NCI-H460 (cell line): ENCODE measurements around the gene ZRANB1. TPM values are rescaled to one million over a fixed set of nuclear protein-coding genes. Genes with fewer than 3 reads are reported as not detected.

Experiments used
- DNase-seq: peaks from one replicate; pipeline ENCODE4 v3.0.0-alpha.2; 2016; ENCODE audit warnings: low read depth; ENCODE audit errors: extremely low read depth
- total RNA-seq: library from RNA; depleted of rRNA; stranded (reverse); fragments of >200 nt; shearing (Covaris generic); gene quantifications from 2 replicates; pipeline ENCODE4 v1.2.3, GENCODE V29; 2014

ZRANB1 gene
- total RNA-seq, 1 experiment from 2014 or later: 30.5 TPM

DNA sequence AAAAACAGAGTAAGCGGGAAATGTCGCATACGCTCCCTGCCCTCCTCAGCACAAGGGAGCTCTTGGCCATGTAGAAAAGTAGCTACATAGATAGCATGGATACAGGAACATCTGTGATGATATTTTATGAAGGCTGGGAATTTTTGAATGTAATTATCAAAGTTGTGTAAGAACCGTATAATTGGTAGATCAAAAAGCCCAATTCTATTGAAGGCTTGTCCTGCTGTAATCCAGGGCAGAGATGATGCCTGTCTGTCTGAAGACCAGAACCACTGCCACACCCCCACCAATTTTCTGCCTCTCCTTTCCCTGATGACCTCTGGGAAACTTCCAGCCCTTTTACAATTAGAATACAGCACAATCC, 51.4 kb downstream of the ZRANB1 start:
- DNase-seq: no peak

GRCh38 chr10:124993736-124994451, 52.0 kb downstream of the ZRANB1 start:
- DNase-seq: no peak

DNA sequence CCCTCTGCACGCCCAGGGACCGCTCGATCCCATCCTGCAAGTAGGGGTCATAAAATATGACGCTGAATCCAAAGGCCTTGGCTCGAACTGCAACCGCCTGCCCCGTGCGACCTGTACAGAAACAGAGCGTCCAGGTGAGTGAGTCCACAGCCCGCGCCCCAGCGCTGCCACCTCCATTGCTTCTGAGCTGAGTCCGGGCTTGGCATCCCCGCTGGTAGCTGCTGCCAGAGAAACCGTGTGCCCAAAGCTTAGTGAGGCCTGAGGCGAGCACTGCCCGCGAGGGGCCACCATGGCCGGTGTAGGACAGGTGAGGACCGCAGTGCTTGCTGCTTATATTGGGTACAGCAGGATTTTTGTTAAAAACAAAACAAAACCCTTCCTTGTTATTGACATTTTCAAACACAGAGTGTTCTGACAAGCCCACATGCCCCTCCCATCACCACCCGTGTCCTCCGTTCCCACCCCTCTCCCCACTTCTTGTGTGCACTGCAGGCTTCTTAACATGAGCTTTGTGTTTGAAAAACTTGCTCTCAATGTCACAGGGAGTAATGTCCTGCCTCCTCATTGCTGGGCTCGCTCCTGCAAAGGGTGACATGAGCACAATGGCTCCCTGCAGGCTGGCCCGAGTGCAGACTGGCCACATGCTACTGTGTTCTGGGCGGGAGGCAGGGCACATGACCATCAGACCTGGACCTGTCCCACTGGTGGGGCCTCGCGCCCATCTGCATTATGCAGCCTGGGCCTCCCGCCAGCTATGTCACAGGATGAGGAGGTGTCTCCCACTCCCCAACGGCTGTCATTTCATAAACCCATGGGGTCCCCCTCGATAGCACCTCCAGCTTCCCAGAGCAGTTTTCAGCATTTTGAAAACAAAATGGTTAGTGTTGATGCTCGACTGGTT, 52.9 kb downstream of the ZRANB1 start:
- no peak for DNase-seq

GRCh38 chr10:124995605-124996004, 53.7 kb downstream of the ZRANB1 start:
- DNase-seq: no peak

DNA sequence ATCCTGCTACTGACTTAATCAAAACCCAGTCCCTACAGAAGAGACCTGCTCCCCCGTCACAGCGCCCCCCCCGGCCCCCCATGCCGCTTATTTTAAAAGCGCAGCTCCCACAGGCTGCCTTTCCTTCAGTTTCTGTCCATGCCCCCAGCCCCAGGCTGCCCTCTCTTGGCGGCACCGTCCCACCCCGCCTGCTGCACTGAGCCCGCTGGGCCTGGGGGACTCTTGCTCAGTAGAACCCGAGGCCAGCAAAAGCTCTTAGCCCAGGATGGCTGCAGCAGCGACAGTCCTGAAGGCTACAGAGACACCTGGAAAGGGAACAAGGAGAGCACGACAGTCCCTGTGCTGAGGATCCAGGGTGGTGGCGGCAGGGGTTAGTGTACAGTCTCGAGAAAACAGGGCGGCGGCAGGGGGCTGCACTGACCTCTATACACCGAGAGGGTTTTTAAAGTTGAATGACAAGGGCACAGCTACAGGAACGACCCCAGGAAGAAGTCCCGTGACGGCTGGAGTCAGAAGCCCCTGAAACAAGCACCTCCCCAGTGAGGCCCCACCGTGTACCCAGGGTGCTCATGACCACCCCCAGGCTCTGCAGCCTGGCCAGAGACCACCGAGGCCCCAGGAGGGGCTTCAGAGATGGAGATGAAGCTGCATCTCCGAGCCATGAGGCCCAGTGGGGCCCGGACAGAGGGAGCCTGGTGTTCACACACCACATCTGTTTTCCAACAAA, 54.4 kb downstream of the ZRANB1 start:
- DNase-seq: no peak

GRCh38 chr10:124996854-124997215, 54.9 kb downstream of the ZRANB1 start:
- no peak for DNase-seq

- DNase-seq: no peak
Observed at GRCh38 chr10:124997306-124997705, 55.4 kb downstream of the ZRANB1 start.

- no peak for DNase-seq
Observed at GRCh38 chr10:124997771-124998623, 56.1 kb downstream of the ZRANB1 start.

GRCh38 chr10:124998624-124999291, 56.8 kb downstream of the ZRANB1 start:
- DNase-seq: no peak

- DNase-seq: no peak
Observed at GRCh38 chr10:124999433-125000365, 57.8 kb downstream of the ZRANB1 start.

- no peak for DNase-seq
Observed at GRCh38 chr10:125000366-125001312, 58.7 kb downstream of the ZRANB1 start.

DNA sequence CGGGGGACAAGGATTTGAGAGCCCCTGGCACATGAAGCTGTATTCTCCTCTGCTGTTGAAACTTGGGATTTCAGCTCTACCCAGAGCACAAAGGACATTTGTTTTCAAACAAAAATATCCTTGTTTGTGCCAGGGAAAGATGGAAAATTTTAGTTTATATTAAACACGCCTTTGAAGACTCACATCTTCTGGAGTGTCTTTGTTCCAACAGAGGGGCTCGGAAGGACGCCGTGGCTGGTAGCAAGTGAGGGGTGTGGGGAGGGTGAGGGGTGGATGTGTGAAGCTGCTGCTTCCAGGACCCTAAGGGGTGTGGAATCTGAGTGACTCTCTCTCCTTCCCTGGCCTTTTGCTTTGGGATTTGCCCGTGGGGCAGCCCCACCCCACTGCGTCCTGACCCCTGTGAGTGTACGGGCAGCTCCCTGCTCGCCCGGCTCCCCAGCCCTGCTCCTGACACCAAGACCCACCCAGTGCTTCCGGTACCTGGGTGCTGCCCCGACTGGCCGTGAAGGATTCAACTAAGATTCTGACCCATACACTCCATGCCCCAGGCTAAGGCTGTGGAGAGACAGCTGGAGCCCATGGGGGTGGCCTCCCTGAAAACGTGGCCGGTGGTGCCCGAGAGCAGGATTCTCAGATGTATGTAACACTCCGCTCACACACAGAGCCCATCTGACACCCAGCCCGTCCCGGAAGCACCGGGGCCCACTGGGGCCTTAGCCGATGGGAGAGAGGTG, 59.6 kb downstream of the ZRANB1 start:
- no peak for DNase-seq

DNA sequence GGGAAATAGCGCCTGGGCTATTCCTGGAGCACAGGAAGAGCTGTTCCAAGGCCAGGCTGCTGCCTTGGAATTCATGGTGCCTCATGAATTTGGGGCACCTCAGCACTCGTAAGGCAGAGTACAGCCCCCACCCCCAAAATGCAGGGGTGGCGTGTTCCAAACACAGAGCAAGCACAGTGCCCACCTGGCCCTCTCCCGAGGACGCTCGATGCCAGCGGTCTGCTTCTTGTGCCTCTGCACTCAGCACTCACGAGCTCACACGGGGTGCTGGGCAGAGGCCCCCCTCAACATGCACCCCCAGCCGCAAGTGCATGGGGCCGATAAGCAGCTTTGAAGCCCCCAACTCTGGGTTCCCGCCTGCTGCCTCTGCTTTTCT, 60.1 kb downstream of the ZRANB1 start:
- DNase-seq: no peak

DNA sequence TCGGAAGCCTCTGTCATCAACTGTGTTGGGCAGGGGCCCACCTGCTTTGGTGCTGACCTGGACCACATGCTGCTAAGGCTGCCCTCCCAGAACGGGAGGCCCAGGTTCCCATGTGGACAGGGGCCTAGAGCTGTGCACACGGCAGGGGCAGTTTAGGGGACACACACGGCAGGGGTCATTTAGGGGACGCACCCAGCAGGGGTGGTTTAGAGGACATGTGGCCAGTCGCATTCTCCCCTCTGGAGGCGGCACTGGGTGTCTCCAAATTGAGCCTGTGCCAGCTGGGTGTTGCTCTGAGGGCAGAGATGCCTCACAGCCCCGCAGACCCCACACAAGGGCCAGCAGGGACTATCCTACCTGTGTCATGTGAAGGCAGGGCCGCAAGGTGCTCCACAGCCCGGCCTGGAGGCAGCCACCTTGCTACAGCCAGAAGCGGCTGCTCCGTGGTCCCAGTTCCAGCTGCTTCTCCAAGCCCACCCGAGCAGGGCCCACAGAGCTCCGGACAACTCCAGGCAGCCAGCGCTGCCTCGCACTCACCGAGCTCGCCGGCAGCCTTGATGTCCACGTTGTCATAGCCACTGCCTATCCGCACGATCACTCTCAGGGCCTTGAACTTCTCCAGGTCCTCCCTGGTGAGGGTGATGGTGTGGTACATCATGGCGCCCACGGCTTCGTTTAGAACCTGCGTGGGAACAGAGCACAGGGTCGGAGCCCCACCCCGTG, 60.7 kb downstream of the ZRANB1 start:
- DNase-seq: no peak

GRCh38 chr10:125003146-125003900, 61.4 kb downstream of the ZRANB1 start:
- no peak for DNase-seq
